ENCODE measurements around the gene CHDH. TPM values are rescaled to one million over a fixed set of nuclear protein-coding genes. Genes with fewer than 3 reads are reported as not detected.

CHDH gene
- polyA plus RNA-seq, 1 donor: 8.8 TPM

- no peak for DNase-seq
Measured at GRCh38 chr3:53809267-53809666, 37.0 kb downstream of the CHDH start.

GRCh38 chr3:53808496-53808895 lies 37.7 kb downstream of the CHDH start:
- DNase-seq: no peak

GRCh38 chr3:53807117-53807810 lies 39.0 kb downstream of the CHDH start:
- DNase-seq: no peak

- DNase-seq: peak; percentile 44
Measured at GRCh38 chr3:53806182-53807116, 39.8 kb downstream of the CHDH start.

- DNase-seq: no peak
Measured at GRCh38 chr3:53805463-53806159, 40.6 kb downstream of the CHDH start.

- no peak for DNase-seq
Measured at GRCh38 chr3:53804697-53805462, 41.3 kb downstream of the CHDH start.

- DNase-seq: no peak
Measured at GRCh38 chr3:53803816-53804695, 42.2 kb downstream of the CHDH start.

GRCh38 chr3:53803124-53803815 lies 42.9 kb downstream of the CHDH start:
- no peak for DNase-seq

- no peak for DNase-seq
Measured at GRCh38 chr3:53802256-53802880, 43.9 kb downstream of the CHDH start.

GRCh38 chr3:53801319-53801718 lies 44.9 kb downstream of the CHDH start:
- no peak for DNase-seq

GRCh38 chr3:53800041-53800906 lies 45.9 kb downstream of the CHDH start:
- DNase-seq: no peak

GRCh38 chr3:53799338-53799865 lies 46.8 kb downstream of the CHDH start:
- DNase-seq: no peak

- no peak for DNase-seq
Measured at GRCh38 chr3:53798144-53798543, 48.1 kb downstream of the CHDH start.

GRCh38 chr3:53795789-53796560 lies 50.2 kb downstream of the CHDH start:
- no peak for DNase-seq

- no peak for DNase-seq
Measured at GRCh38 chr3:53795176-53795575, 51.0 kb downstream of the CHDH start.

- DNase-seq: no peak
Measured at GRCh38 chr3:53794597-53794996, 51.6 kb downstream of the CHDH start.

GRCh38 chr3:53792866-53793265 lies 53.4 kb downstream of the CHDH start:
- DNase-seq: no peak

- DNase-seq: no peak
Measured at GRCh38 chr3:53791317-53791716, 54.9 kb downstream of the CHDH start.

All from left kidney (tissue), 2 donors.